ENCODE measurements around the gene UCP2. TPM values are rescaled to one million over a fixed set of nuclear protein-coding genes. Genes with fewer than 3 reads are reported as not detected.
"Not testable (repeated sequence)": the region's sequence is repeated elsewhere in the genome, so short reads cannot be mapped to it uniquely, and the experiment has no call there.

Gene UCP2
- total RNA-seq, 2 experiments from 2014 or later, result 199 to 288 TPM

GRCh38 chr11:73997120-73997770 is 14.6 kb upstream of the UCP2 start:
- Mint-ChIP-seq H3K27me3 (no peaks in the 10 kb centered on the region), H3K36me3 (peaks cover 14% of the 10 kb centered on the region), H3K27ac (peak overlapping the region; percentile 34), H3K9me3 (ENCODE audit: low read depth) (no peaks in the 10 kb centered on the region), H3K4me3 (no peak overlapping the region), H3K4me1 (peaks cover 49% of the 10 kb centered on the region)
- CTCF ChIA-PET, result interaction anchor here (1.2 kb wide), 2 partner anchors 17 to 21 kb away, joined by 3 read pairs; no protein-coding TSS in a partner anchor
- ATAC-seq (no peak), DNase-seq (no peak)

DNA sequence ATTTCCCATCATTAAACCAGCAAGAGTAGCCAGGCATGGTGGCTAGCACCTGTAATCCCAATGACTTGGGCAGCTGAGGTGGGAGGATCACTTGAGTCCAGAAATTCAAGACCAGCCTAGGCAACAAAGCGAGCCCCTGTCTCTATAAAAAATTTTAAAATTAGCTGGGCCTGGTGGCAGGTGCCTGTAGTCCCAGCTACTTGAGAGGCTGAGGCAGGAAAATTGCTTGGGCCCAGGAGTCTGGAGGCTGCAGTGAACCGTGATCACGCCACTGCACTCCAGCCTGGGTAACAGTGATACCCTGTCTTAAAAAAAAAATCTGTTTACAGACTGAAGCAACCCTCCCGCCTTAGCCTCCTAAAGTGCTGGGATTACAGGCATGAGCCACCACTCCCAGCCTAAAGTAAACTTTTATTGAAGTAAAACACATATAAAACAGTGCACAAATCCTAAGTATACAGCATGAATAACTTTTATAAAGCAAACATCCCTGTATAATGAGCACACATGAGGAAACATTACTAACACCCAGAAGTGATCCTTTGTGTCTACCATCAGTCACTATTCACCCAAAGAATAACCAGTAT is 13.6 kb upstream of the UCP2 start:
- ATAC-seq (peak; percentile 12), DNase-seq (no peak)
- CTCF ChIA-PET, result interaction anchor here (1.2 to 3.2 kb wide), 5 partner anchors 9 to 23 kb away, joined by 3 to 13 read pairs (median 10); no protein-coding TSS in a partner anchor
- H3K9me3 Mint-ChIP-seq (ENCODE audit: low read depth), result no peaks in the 10 kb centered on the region
- peaks cover 9% of the 10 kb centered on the region for H3K36me3 Mint-ChIP-seq
- H3K4me1 Mint-ChIP-seq, result peaks cover 49% of the 10 kb centered on the region
- H3K4me3 Mint-ChIP-seq, result peak overlapping the region; percentile 38
- H3K27ac Mint-ChIP-seq, result peak overlapping the region; percentile 89
- H3K27me3 Mint-ChIP-seq, result no peaks in the 10 kb centered on the region

DNA sequence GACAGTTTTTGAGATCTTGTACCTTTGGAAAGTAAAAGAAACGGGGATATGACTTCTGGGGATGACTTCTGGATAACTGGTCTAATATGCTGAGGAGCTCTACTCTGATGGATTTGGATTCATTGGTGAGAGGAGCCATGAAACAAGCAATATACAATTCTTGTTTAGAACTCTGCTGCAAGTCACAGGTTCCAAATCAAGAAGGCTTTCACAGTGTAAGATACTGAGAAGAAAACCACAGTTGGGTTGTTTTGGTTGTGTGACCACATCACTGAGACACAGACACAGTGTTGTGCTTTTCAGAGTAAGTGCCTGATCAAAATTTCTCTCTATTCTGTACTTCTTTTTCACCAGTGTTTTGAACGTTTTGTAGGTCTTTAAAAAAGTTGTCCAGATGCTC is 13.1 kb upstream of the UCP2 start:
- Mint-ChIP-seq H3K4me1 (peaks cover 49% of the 10 kb centered on the region), H3K36me3 (peaks cover 7% of the 10 kb centered on the region), H3K27me3 (no peaks in the 10 kb centered on the region), H3K4me3 (peak overlapping the region; percentile 38), H3K27ac (peak overlapping the region; percentile 89), H3K9me3 (ENCODE audit: low read depth) (no peaks in the 10 kb centered on the region)
- CTCF ChIA-PET, result interaction anchor here (1.2 to 3.2 kb wide), 5 partner anchors 9 to 29 kb away, joined by 3 to 13 read pairs (median 10); no protein-coding TSS in a partner anchor
- ATAC-seq, result peak; percentile 80
- peak; percentile 75 for DNase-seq

DNA sequence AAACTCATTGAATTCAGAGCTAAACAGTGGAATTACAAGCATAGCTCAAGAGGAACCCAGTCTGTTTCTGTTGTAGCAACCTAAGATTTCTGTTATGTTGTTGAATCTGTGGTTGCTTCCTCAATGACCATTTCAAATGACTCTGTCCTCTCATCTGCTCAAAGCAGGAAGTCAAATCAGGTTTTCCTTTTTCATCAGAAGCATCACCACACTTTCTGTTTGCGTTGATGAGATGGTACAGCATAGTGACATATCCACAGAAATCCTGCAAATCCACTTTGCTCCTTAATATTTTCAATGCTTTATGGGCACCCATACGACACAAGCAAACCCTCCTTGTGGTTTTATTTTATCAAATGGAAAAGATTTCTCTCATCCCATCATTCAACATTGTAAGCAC is 12.6 kb upstream of the UCP2 start:
- Mint-ChIP-seq H3K27me3 (no peaks in the 10 kb centered on the region), H3K4me1 (peaks cover 46% of the 10 kb centered on the region), H3K4me3 (peak overlapping the region; percentile 38), H3K36me3 (peaks cover 7% of the 10 kb centered on the region), H3K27ac (peak overlapping the region; percentile 89), H3K9me3 (ENCODE audit: low read depth) (no peaks in the 10 kb centered on the region)
- ATAC-seq (peak; percentile 81), DNase-seq (no peak)
- CTCF ChIA-PET, result interaction anchor here (0.8 to 3.2 kb wide), 7 partner anchors 10 to 175 kb away, joined by 3 to 13 read pairs (median 4); no protein-coding TSS in a partner anchor

DNA sequence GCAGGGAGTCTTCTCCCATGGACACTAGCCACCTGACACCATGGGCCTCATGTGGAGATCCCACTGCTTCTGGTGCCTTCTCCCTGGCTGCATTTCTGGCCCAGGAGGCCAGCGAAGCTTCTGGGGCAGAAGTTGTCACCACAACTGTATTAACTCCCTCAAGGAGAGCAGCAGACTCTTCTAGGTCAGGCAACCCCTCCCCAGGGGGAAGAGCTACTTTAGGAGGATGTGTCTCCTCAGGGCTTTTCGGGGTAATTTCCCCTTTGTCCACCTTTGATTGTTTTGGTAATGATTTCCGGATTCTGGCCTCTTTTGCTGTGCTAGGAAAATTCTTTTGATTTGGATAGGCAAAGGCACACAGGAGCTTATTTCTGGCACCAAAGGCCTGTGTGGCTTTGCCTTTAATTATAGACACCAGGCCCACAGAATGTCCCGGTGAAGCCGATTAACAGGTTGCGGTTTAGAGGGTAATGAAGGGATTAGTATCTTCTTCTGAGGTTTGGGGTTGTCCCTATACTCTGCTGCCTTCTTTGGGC is 8.9 kb upstream of the UCP2 start:
- Mint-ChIP-seq H3K27ac (no peak overlapping the region), H3K4me1 (peaks cover 25% of the 10 kb centered on the region), H3K27me3 (no peaks in the 10 kb centered on the region), H3K4me3 (no peak overlapping the region), H3K9me3 (ENCODE audit: low read depth) (no peaks in the 10 kb centered on the region), H3K36me3 (peaks cover 2% of the 10 kb centered on the region)
- DNase-seq (no peak), ATAC-seq (no peak)
- CTCF ChIA-PET, result interaction anchor here (1.0 to 1.5 kb wide), 3 partner anchors 9 to 29 kb away, joined by 3 to 4 read pairs (median 3); partner anchors contain the start of gene UCP2

DNA sequence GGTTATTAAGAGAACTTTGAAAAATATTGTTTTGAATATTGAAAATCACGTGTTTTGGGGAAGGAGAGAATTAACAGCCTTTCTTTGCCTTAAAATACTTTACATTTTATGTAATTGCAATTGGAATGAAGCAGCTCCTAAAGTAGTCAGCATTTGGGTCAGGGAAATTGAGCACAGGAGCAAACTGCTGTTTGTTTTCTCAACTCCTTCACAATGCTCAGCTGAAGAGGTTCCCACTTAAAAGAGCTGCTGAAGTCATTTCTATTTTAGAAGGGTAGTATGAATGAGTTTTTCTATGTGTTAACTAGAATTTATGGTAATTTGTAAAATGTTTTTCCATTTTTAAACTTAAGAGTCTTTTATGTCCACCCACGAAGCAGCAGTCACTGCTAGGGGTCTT is 8.1 kb upstream of the UCP2 start:
- H3K4me1 Mint-ChIP-seq, result peaks cover 19% of the 10 kb centered on the region
- peaks cover 2% of the 10 kb centered on the region for H3K36me3 Mint-ChIP-seq
- CTCF ChIA-PET, result interaction anchor here (1.5 kb wide), 1 partner anchor 30 kb away, joined by 3 read pairs; no protein-coding TSS in a partner anchor
- H3K27ac Mint-ChIP-seq, result no peak overlapping the region
- no peaks in the 10 kb centered on the region for H3K9me3 Mint-ChIP-seq (ENCODE audit: low read depth)
- H3K4me3 Mint-ChIP-seq, result no peak overlapping the region
- DNase-seq (no peak), ATAC-seq (no peak)
- no peaks in the 10 kb centered on the region for H3K27me3 Mint-ChIP-seq

DNA sequence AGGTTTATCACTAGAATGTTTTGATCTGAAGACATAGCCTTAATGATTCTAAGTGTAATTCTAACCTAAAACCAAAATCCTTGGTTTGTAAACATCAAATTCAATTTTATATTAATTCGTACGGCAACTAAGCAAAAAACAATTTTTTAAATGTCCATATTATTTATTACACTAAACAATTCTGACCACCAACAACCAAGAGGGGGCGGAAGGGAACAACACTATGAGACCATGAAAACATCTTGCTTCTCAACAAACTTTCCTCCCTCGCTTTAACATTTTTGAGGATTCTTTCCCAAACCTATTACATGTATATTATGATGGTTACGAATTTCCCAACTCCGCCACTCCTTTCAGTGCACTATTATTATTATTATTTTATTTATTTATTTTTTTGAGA is 6.5 kb upstream of the UCP2 start:
- CTCF ChIA-PET, result interaction anchor here (1.2 kb wide), 1 partner anchor 9 kb away, joined by 5 read pairs; no protein-coding TSS in a partner anchor

GRCh38 chr11:73988227-73988626 is 5.6 kb upstream of the UCP2 start:
- CTCF ChIA-PET, result interaction anchor here (1.2 kb wide), 1 partner anchor 8 kb away, joined by 5 read pairs; no protein-coding TSS in a partner anchor
- ATAC-seq (no peak), DNase-seq (no peak)
- peaks cover 23% of the 10 kb centered on the region for H3K4me1 Mint-ChIP-seq
- H3K27ac Mint-ChIP-seq, result no peak overlapping the region
- no peak overlapping the region for H3K4me3 Mint-ChIP-seq
- no peaks in the 10 kb centered on the region for H3K27me3 Mint-ChIP-seq
- H3K36me3 Mint-ChIP-seq, result peaks cover 2% of the 10 kb centered on the region
- H3K9me3 Mint-ChIP-seq (ENCODE audit: low read depth), result no peaks in the 10 kb centered on the region

More for the DNA sequence above, 6.5 kb upstream of the UCP2 start:
- no peaks in the 10 kb centered on the region for H3K27me3 Mint-ChIP-seq
- ATAC-seq (no peak), DNase-seq (no peak)
- no peak overlapping the region for H3K4me3 Mint-ChIP-seq
- H3K27ac Mint-ChIP-seq, result no peak overlapping the region
- H3K4me1 Mint-ChIP-seq, result peaks cover 14% of the 10 kb centered on the region
- no peaks in the 10 kb centered on the region for H3K9me3 Mint-ChIP-seq (ENCODE audit: low read depth)
- H3K36me3 Mint-ChIP-seq, result peaks cover 2% of the 10 kb centered on the region

DNA sequence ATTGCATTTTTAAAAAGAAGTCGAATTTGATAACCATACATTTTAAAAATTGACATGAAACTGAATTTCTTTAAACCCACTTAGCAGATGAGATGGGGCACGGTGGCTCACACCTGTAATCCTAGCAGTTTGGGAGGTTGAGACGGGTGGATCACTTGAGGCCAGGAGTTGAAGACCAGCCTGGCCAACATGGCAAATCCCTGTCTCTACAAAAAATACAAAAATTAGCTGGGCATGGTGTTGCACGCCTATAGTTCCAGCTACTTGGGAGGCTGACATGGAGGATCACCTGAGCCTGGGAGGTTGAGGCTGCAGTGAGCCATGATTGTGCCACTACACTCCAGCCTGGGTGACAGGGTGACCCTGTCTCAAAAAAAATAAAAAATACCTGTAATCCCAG is 3.0 kb upstream of the UCP2 start:
- CTCF ChIA-PET, result interaction anchor here (0.9 kb wide), 1 partner anchor 59 kb away, joined by 3 read pairs; no protein-coding TSS in a partner anchor
- not testable (repeated sequence) for H3K9me3 Mint-ChIP-seq (ENCODE audit: low read depth); H3K4me3 Mint-ChIP-seq; ATAC-seq; H3K27me3 Mint-ChIP-seq; DNase-seq; H3K27ac Mint-ChIP-seq
- Mint-ChIP-seq H3K36me3 (peaks cover 19% of the 10 kb centered on the region), H3K4me1 (peaks cover 23% of the 10 kb centered on the region)

GRCh38 chr11:73983741-73984538 is 1.3 kb upstream of the UCP2 start:
- DNase-seq (no peak), ATAC-seq (no peak)
- CTCF ChIA-PET, result interaction anchor here (1.2 to 1.9 kb wide), 3 partner anchors 11 to 33 kb away, joined by 3 to 13 read pairs (median 4); no protein-coding TSS in a partner anchor
- no peaks in the 10 kb centered on the region for H3K9me3 Mint-ChIP-seq (ENCODE audit: low read depth)
- H3K27me3 Mint-ChIP-seq, result no peaks in the 10 kb centered on the region
- peaks cover 39% of the 10 kb centered on the region for H3K4me1 Mint-ChIP-seq
- H3K36me3 Mint-ChIP-seq, result peaks cover 33% of the 10 kb centered on the region
- H3K27ac Mint-ChIP-seq, result peak overlapping the region; percentile 97
- H3K4me3 Mint-ChIP-seq, result peak overlapping the region; percentile 93

DNA sequence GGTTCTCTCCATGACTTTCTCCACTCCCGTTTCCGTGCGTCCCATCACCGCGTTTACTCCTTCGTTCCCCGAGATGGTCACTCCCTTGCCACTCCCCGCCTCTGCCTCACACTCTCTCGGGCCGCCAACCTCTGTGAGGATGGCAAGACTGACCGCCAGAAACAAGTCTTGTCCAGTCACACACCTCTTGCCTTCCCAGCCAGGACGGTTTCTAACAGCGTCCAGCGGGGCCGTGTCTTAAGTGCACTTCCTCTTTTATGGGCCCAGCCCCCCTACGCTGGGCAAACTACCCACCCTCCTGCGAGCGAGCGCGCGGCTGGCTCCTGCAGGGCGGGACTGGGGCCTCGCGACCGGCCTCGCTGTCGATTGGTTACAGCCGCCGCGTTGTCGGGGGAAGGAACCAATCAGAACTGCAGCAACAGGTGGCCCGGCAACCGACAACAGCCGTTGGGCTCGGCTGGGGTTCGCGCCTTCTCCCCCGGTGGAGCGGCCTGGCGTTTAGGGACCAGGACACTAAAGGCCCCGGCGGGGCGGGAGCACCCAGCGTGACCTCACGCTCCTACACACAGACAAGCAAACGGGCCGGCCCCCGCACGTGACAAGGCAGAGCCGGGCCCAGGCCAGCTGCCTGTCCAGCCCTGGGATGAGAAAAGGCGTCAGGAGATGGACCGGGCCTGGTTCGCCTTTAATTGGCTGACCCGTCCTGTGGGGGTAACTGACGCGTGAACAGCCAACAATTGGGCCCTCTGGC is 522 bp upstream of the UCP2 start:
- peak; percentile 84 for ATAC-seq
- peak; percentile 98 for DNase-seq
- Mint-ChIP-seq H3K27ac (peak overlapping the region; percentile 97), H3K36me3 (peaks cover 41% of the 10 kb centered on the region), H3K27me3 (no peaks in the 10 kb centered on the region), H3K4me1 (peaks cover 47% of the 10 kb centered on the region), H3K4me3 (peak overlapping the region; percentile 93), H3K9me3 (ENCODE audit: low read depth) (no peaks in the 10 kb centered on the region)
- CTCF ChIA-PET, result interaction anchor here (0.8 to 1.9 kb wide), 6 partner anchors 9 to 33 kb away, joined by 3 to 13 read pairs (median 4); no protein-coding TSS in a partner anchor
